ENCODE results near the gene TBC1D30. TPM values are rescaled to one million over a fixed set of nuclear protein-coding genes. Genes with fewer than 3 reads are reported as not detected.
"Not testable (repeated sequence)": the region's sequence is repeated elsewhere in the genome, so short reads cannot be mapped to it uniquely, and the experiment has no call there.

Gene TBC1D30
- total RNA-seq, 2 donors from 2014 or later = 1.7 to 1.9 TPM

DNA sequence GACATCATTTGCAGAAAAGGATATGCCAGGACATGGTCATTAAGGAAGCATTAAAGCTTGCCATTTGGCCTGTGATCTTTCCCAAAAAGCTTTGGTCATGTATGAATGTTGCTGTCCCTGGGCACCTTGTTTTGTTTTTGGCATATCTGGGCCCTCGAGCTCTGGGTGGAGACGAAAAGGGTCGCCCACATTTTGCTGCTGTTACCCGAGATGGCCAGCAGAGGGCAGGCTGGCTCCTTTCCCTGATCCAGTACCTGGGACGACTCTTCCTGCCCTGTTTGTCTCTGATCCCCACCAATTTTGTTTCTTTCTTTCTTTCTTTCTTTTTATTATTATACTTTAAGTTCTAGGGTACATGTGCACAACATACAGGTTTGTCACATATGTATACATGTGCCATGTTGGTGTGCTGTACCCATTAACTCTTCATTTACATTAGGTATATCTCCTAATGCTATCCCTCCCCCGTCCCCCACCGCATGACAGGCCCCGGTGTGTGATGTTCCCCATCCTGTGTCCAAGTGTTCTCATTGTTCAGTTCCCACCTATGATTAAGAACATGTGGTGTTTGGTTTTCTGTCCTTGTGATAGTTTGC lies 22.2 kb upstream of the TBC1D30 start:
- not testable (repeated sequence) for H3K4me3 Mint-ChIP-seq; H3K4me1 Mint-ChIP-seq; H3K27me3 Mint-ChIP-seq (ENCODE audit: insufficient read depth); H3K9me3 Mint-ChIP-seq; H3K4me3 ChIP-seq (ENCODE audit: low read length); H3K27ac Mint-ChIP-seq; H3K36me3 Mint-ChIP-seq (ENCODE audit: low read depth); H3K9ac ChIP-seq (ENCODE audit: extremely low read depth, low read length, poor library complexity, severe bottlenecking); H3K27ac ChIP-seq (ENCODE audit: low read depth, low read length); H3K9me3 ChIP-seq (ENCODE audit: control insufficient read depth, low read length); H3K4me1 ChIP-seq (ENCODE audit: control insufficient read depth, insufficient read depth, low read length); H3K27me3 ChIP-seq (ENCODE audit: control insufficient read depth, insufficient read depth, low read length, poor library complexity, severe bottlenecking); H3K36me3 ChIP-seq (ENCODE audit: control insufficient read depth, insufficient read depth, low read length)
- DNase-seq = peak; percentile 95
- WGBS, 2 experiments (ENCODE audit: insufficient coverage in 1 of 2, insufficient read length in 1 of 2) = 29 to 50% methylated on average over 3 to 8 of the region's 8 CpGs
- TF ChIP-seq CTCF (conservative IDR thresholded peaks at IDR 0.05) = peak; percentile 93

GRCh38 chr12:64806173-64806572 lies 18.3 kb upstream of the TBC1D30 start:
- 91 to 93% methylated on average over 2 of the region's 2 CpGs for WGBS, 2 experiments (ENCODE audit: insufficient coverage in 1 of 2, insufficient read length in 1 of 2)
- DNase-seq = no peak
- TF ChIP-seq CTCF (conservative IDR thresholded peaks at IDR 0.05) = no peak
- H3K4me1 Mint-ChIP-seq = no peaks in the 10 kb centered on the region
- Histone ChIP-seq H3K4me1 (ENCODE audit: control insufficient read depth, insufficient read depth, low read length) (no peaks in the 10 kb centered on the region), H3K9me3 (ENCODE audit: control insufficient read depth, low read length) (no peaks in the 10 kb centered on the region), H3K36me3 (ENCODE audit: control insufficient read depth, insufficient read depth, low read length) (no peaks in the 10 kb centered on the region), H3K27me3 (ENCODE audit: control insufficient read depth, insufficient read depth, low read length, poor library complexity, severe bottlenecking) (no peaks in the 10 kb centered on the region), H3K9ac (ENCODE audit: extremely low read depth, low read length, poor library complexity, severe bottlenecking) (no peak overlapping the region), H3K4me3 (ENCODE audit: low read length) (no peak overlapping the region), H3K27ac (ENCODE audit: low read depth, low read length) (no peak overlapping the region)
- H3K4me3 Mint-ChIP-seq = no peak overlapping the region
- H3K36me3 Mint-ChIP-seq (ENCODE audit: low read depth) = no peaks in the 10 kb centered on the region
- H3K27ac Mint-ChIP-seq = no peak overlapping the region
- peaks cover 7% of the 10 kb centered on the region for H3K27me3 Mint-ChIP-seq (ENCODE audit: insufficient read depth)
- H3K9me3 Mint-ChIP-seq = no peaks in the 10 kb centered on the region

DNA sequence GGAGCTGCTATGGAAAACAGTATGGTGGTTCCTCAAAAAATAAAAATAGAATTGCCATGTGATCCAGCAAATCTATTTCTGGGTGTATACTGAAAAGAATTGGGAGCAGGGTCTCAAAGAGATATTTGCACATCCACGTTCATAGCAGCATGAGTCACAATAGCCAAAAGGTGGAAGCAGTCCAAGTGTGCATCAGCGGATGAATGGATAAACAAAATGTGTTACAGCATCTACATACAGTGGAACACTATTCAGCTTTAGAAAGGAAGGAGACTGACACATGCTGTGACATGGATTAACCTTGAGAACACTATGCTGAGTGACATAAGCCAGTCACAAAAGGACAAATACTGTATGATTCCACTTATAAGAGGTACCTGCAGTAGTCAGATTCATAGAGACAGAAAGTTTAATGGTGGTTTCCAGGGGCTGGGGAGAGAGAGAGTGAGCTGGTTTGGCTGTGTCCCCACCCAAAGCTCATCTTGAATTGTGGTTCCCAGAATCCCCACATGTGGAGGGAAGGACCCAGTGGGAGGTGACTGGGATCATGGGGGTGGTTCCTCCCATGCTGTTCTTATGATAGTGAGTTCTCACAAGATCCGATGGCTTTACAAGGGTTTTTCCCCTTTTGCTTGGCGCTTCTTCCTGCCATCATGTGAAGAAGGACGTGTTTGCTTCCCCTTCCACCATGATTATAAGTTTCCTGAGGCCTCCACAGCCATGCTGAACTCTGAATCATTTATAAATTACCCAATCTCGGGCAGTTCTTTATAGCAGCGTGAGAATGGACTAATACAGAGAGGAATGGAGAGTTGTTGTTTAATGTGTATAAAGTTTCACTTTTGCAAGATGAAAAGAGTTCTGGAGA lies 17.6 kb upstream of the TBC1D30 start:
- H3K27ac ChIP-seq (ENCODE audit: low read depth, low read length) = no peak overlapping the region
- 90 to 95% methylated on average over 6 to 7 of the region's 7 CpGs for WGBS, 2 experiments (ENCODE audit: insufficient coverage in 1 of 2, insufficient read length in 1 of 2)
- no peaks in the 10 kb centered on the region for H3K36me3 Mint-ChIP-seq (ENCODE audit: low read depth)
- no peaks in the 10 kb centered on the region for H3K9me3 ChIP-seq (ENCODE audit: control insufficient read depth, low read length)
- H3K27me3 ChIP-seq (ENCODE audit: control insufficient read depth, insufficient read depth, low read length, poor library complexity, severe bottlenecking) = no peaks in the 10 kb centered on the region
- no peak overlapping the region for H3K27ac Mint-ChIP-seq
- H3K27me3 Mint-ChIP-seq (ENCODE audit: insufficient read depth) = peaks cover 7% of the 10 kb centered on the region
- H3K4me1 Mint-ChIP-seq = no peaks in the 10 kb centered on the region
- H3K9ac ChIP-seq (ENCODE audit: extremely low read depth, low read length, poor library complexity, severe bottlenecking) = no peak overlapping the region
- no peak for DNase-seq
- H3K36me3 ChIP-seq (ENCODE audit: control insufficient read depth, insufficient read depth, low read length) = no peaks in the 10 kb centered on the region
- no peaks in the 10 kb centered on the region for H3K4me1 ChIP-seq (ENCODE audit: control insufficient read depth, insufficient read depth, low read length)
- no peak overlapping the region for H3K4me3 ChIP-seq (ENCODE audit: low read length)
- no peak for TF ChIP-seq CTCF (conservative IDR thresholded peaks at IDR 0.05)
- H3K9me3 Mint-ChIP-seq = no peaks in the 10 kb centered on the region
- no peak overlapping the region for H3K4me3 Mint-ChIP-seq

Measured in endodermal cell (in vitro differentiated cells).